ENCODE data around the gene RALGPS1.

The RALGPS1 gene

DNA sequence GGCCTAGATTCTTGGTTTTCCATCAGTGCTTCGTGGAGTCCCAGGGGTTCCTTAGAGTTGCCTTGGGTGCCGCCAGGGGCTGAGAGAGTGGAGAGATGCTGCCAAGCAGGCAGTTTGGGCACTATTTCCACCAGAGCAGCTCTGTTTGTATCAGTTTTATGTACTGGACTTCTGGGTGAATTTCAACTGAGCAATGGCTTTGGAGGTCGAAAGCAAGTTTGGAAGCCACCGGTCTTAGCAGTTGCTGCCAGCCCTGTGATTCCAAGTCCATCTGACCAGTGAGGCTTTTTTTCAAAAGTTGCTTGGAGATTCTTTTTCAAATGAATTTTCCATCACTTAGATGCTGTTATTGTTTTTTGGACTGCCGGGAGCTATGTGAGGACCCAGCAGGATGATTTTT is 139.4 kb downstream of the RALGPS1 start:
- no peak for DNase-seq (ENCODE audit: low read depth)

DNA sequence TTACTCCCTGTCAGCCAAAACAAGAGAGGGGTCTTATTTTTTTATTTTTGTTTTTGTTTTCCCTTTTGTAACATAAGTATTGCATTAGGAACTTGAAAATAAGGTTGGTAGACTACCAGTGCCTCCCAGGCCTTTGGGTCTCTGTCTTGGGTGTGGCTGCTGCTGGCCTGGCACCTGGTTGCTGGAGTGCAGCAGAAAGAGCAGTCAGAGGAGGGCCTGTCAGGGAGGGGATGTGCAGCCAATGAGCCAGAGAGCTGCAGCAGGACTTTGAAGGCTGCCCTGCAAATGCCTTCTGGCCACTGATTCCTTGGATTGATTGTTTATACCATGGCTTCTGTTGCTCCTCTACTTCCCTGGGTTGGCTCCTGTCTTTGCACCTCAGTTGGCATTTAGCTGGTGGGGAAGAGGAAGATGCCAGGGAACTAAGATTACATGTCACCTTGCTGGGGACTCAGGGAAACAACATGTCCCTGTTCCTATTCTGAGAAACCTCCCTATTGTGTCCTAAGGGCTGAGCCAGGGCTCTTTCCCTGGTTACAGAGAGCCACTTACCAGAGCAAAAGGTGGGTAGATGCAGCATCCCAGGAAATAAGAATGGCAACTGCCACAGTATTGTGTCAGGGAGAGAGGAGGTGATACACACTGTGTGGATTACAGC is 141.3 kb downstream of the RALGPS1 start:
- DNase-seq (ENCODE audit: low read depth): no peak

- DNase-seq (ENCODE audit: low read depth): no peak
Measured at GRCh38 chr9:127056446-127056845, 141.9 kb downstream of the RALGPS1 start.

GRCh38 chr9:127058011-127058644 is 143.5 kb downstream of the RALGPS1 start:
- no peak for DNase-seq (ENCODE audit: low read depth)

DNA sequence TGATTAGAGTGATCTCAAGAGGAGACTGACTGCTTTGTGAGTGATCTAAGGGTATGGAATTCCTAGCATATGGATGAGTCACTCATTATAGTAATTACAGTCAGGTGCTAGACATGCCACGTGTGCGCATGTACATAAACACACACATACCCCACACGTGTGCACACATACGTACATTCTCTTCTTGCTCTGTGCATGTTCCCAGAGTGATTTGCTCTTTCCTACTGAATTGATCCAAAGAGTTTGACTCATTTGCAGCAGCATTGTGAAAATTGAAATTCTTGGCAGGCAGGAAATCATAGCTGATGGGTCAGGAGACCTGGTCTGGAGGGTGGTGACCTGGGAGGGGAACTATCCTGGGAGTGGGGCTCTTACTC is 144.1 kb downstream of the RALGPS1 start:
- no peak for DNase-seq (ENCODE audit: low read depth)

GRCh38 chr9:127059030-127059429 is 144.4 kb downstream of the RALGPS1 start:
- no peak for DNase-seq (ENCODE audit: low read depth)

GRCh38 chr9:127059765-127060361 is 145.3 kb downstream of the RALGPS1 start:
- no peak for DNase-seq (ENCODE audit: low read depth)

- no peak for DNase-seq (ENCODE audit: low read depth)
Measured at GRCh38 chr9:127061411-127061810, 146.8 kb downstream of the RALGPS1 start.

DNA sequence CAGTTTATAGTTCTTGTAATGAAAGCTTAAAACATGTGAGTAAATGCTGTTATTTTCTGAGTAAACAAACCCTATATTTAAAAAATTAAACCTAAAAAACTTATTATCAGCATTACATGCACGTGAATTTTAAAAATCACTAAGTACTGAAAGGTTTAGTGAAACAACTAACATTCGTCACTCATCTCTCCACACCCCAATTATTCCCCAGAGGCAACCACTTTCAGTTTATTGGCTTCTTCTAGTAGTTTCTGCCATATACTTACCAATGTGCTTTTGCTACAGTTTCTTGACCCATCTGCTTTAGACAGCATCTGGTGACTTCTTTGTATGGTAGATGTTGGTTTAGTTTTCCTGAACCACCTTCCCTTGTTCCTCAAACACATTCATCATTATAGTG is 149.8 kb downstream of the RALGPS1 start:
- no peak for DNase-seq (ENCODE audit: low read depth)

DNA sequence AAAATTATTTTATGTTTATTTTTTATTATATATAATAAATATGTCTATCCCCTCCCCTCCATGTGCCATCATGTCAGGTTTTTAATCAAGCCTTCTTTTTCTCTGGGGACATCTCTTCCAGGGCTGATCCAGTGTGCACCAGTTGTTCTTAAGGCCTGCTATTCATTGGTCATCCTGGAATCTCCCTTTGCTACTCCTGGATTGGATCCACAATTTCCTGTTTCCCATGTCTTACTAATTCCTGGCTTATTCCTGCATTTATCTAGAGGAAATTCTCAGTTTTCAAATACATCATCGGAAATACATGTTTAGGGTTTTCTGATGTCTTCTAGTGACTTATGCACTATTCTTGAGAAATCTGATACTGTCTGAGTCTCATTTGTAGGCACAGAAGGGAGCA is 151.0 kb downstream of the RALGPS1 start:
- no peak for DNase-seq (ENCODE audit: low read depth)

DNA sequence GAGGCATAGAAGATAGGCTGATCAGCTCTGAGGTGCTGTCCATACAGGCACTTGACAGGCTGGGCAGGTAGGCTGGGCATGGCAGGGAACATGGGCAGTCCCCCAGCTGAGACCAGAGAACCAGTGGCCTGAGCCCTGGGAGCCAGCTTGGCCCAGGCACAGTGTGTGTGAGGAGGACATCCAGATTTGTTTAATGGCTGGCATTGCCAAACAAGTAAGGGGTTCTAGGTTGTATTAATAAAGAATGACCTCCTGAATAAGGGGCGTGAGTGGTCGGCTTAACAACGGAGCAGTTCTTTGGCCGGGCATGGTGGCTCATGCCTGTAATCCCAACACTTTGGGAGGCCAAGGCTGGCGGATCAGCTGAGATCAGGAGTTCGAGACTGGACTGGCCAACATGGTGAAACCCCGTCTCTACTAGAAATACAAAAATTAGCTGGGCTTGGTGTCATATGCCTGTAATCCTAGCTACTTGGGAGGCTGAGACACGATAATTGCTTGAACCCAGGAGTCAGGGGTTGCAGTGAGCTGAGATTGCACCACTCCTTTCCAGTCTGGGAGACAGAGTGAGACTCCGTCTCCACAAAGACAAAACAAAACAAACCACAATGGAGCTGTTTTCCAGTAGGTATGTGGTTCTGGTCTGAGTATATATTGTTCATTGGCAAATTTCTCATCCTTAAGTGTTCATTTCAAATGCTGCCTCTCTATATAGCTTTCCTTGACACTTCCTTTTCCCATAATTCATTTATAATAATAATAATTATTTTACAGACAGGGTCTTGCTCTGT is 151.7 kb downstream of the RALGPS1 start:
- DNase-seq (ENCODE audit: low read depth): no peak

DNA sequence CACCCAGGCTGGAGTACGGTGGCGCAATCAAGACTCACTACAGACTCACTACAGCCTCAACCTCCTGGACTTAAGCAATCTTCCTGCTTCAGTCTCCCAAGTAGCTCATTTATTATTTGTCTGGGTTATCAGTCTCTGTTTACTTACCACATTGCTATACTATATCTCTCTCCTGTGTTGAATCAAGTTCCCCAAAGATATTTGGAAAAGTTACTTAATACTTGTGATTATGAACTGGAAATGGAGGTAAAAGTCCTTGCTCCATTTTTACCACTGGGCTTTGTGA is 152.2 kb downstream of the RALGPS1 start:
- DNase-seq (ENCODE audit: low read depth): no peak

- no peak for DNase-seq (ENCODE audit: low read depth)
Measured at GRCh38 chr9:127067603-127068220, 153.1 kb downstream of the RALGPS1 start.

- no peak for DNase-seq (ENCODE audit: low read depth)
Measured at GRCh38 chr9:127074561-127075548, 160.3 kb downstream of the RALGPS1 start.

GRCh38 chr9:127075624-127076372 is 161.2 kb downstream of the RALGPS1 start:
- DNase-seq (ENCODE audit: low read depth): no peak

- no peak for DNase-seq (ENCODE audit: low read depth)
Measured at GRCh38 chr9:127076860-127077643, 162.5 kb downstream of the RALGPS1 start.

- no peak for DNase-seq (ENCODE audit: low read depth)
Measured at GRCh38 chr9:127077644-127077946, 163.0 kb downstream of the RALGPS1 start.

GRCh38 chr9:127078336-127078735 is 163.8 kb downstream of the RALGPS1 start:
- DNase-seq (ENCODE audit: low read depth): no peak

DNA sequence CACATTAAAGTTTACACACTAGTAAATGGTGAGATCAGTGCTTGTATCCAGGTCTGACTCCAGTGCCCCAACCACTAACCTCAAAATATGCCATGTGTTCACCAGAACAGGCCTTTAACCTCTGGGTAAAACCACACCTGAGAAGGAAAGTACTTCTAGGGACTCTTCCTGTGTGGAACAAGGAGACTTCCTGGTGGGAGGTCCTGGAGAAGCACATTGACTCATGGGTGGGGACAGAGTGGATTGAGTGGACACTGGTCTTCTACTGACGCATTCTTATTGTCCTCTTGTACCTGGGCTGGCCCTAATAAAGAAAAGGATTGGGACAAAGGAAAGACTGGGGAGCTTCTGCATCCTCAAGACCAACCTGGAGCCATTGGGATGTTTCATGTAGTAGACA is 164.4 kb downstream of the RALGPS1 start:
- no peak for DNase-seq (ENCODE audit: low read depth)

Data from stimulated activated CD8-positive, alpha-beta memory T cell treated with anti-CD3 and anti-CD28 coated beads, Interleukin-15, amount 100 ng/mL, for 1 hour (primary cell).